ENCODE results near the gene TIMP3. TPM values are rescaled to one million over a fixed set of nuclear protein-coding genes. Genes with fewer than 3 reads are reported as not detected.

The TIMP3 gene
- total and polyA plus RNA-seq, 2 of the 4 experiments (the other 2 are of a cell fraction): 98.8 to 179 TPM

GRCh38 chr22:32837142-32837541 is 35.6 kb downstream of the TIMP3 start:
- H3K18ac ChIP-seq (ENCODE audit: low read depth, low read length): no peak overlapping the region
- no peak overlapping the region for H3K4me3 ChIP-seq (ENCODE audit: insufficient read depth, low read depth, low read length)
- ATAC-seq (ENCODE audit: low read depth) (no peak), DNase-seq (no peak)
- H2BK120ac ChIP-seq (ENCODE audit: low read depth, low read length): no peak overlapping the region
- dilution Hi-C loops (cut with HindIII; ENCODE audit: low sequenced_read_pairs, unreplicated experiment) (no loop called here), intact Hi-C loops (cut with micrococcal nuclease) (no loop called here), in situ Hi-C loops (cut with MboI; ENCODE audit: low sequenced_read_pairs) (no loop called here)
- H3K14ac ChIP-seq (replicated peaks; ENCODE audit: low read depth, low read length): no peak overlapping the region
- H2BK20ac ChIP-seq (ENCODE audit: low read depth, low read length): no peak overlapping the region
- H3K79me1 ChIP-seq (ENCODE audit: low read depth in 1 of 2, low read length in 2 of 2): peaks cover 45 to 92% of the 10 kb centered on the region in 2 experiments
- H3K9me1 ChIP-seq (ENCODE audit: insufficient read depth, low read length): peaks cover 27% of the 10 kb centered on the region
- H3K27ac ChIP-seq (ENCODE audit: insufficient read depth, low read length): no peak overlapping the region
- no peak overlapping the region for H2AK5ac ChIP-seq (ENCODE audit: low read depth, low read length)
- H4K5ac ChIP-seq (ENCODE audit: low read depth, low read length): no peak overlapping the region
- ChIA-PET CTCF (interaction anchor here (1.5 kb wide), 1 partner anchor 13 kb away, joined by 5 read pairs; no protein-coding TSS in a partner anchor), POLR2A (ENCODE audit: unreplicated experiment) (no interaction called here)
- no peak overlapping the region for H4K8ac ChIP-seq (ENCODE audit: low read depth in 2 of 2, low read length in 2 of 2)
- peaks cover 68% of the 10 kb centered on the region for H3K36me3 ChIP-seq (ENCODE audit: control insufficient read depth, insufficient read depth, low read length)
- no peak overlapping the region for H2AFZ ChIP-seq (replicated peaks; ENCODE audit: low read length, poor library complexity)
- H3K27me3 ChIP-seq (ENCODE audit: control insufficient read depth, insufficient read depth, low read length): no peaks in the 10 kb centered on the region
- peaks cover 8% of the 10 kb centered on the region; the same call in 1 of the 2 replicates for H3K4me1 ChIP-seq (ENCODE audit: control insufficient read depth, insufficient read depth, low read length)
- TF ChIP-seq CHD1 (IDR thresholded peaks at IDR 0.05; ENCODE audit: low read depth, low read length) (no peak), RCOR1 (IDR thresholded peaks at IDR 0.05; ENCODE audit: insufficient replicate concordance, low read length) (no peak), POLR2A (IDR thresholded peaks at IDR 0.05; ENCODE audit: low read depth, low read length) (no peak), NFE2L2 (IDR thresholded peaks at IDR 0.05; ENCODE audit: low read depth, low read length) (no peak), MAFK (IDR thresholded peaks at IDR 0.05; ENCODE audit: low read depth, low read length) (no peak), RFX5 (IDR thresholded peaks at IDR 0.05; ENCODE audit: low read depth, low read length) (no peak), SMC3 (IDR thresholded peaks at IDR 0.05; ENCODE audit: low read depth, low read length) (no peak), USF2 (IDR thresholded peaks at IDR 0.05; ENCODE audit: low read depth, low read length) (no peak), MXI1 (IDR thresholded peaks at IDR 0.05; ENCODE audit: borderline replicate concordance, low read depth, low read length) (no peak), BHLHE40 (IDR thresholded peaks at IDR 0.05; ENCODE audit: low read depth, low read length) (no peak), FOS (IDR thresholded peaks at IDR 0.05; ENCODE audit: low read depth, low read length) (no peak), MAZ (IDR thresholded peaks at IDR 0.05; ENCODE audit: borderline replicate concordance, low read depth, low read length) (no peak), RAD21 (IDR thresholded peaks at IDR 0.05; ENCODE audit: low read length) (no peak), CEBPB (IDR thresholded peaks at IDR 0.05; ENCODE audit: low read depth, low read length) (no peak)
- TF ChIP-seq, protein P1, sequence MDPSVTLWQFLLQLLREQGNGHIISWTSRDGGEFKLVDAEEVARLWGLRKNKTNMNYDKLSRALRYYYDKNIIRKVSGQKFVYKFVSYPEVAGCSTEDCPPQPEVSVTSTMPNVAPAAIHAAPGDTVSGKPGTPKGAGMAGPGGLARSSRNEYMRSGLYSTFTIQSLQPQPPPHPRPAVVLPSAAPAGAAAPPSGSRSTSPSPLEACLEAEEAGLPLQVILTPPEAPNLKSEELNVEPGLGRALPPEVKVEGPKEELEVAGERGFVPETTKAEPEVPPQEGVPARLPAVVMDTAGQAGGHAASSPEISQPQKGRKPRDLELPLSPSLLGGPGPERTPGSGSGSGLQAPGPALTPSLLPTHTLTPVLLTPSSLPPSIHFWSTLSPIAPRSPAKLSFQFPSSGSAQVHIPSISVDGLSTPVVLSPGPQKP (IDR thresholded peaks at IDR 0.05; ENCODE audit: borderline replicate concordance, low read depth, low read length): no peak
- TF ChIP-seq, protein P2, sequence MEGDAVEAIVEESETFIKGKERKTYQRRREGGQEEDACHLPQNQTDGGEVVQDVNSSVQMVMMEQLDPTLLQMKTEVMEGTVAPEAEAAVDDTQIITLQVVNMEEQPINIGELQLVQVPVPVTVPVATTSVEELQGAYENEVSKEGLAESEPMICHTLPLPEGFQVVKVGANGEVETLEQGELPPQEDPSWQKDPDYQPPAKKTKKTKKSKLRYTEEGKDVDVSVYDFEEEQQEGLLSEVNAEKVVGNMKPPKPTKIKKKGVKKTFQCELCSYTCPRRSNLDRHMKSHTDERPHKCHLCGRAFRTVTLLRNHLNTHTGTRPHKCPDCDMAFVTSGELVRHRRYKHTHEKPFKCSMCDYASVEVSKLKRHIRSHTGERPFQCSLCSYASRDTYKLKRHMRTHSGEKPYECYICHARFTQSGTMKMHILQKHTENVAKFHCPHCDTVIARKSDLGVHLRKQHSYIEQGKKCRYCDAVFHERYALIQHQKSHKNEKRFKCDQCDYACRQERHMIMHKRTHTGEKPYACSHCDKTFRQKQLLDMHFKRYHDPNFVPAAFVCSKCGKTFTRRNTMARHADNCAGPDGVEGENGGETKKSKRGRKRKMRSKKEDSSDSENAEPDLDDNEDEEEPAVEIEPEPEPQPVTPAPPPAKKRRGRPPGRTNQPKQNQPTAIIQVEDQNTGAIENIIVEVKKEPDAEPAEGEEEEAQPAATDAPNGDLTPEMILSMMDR (conservative IDR thresholded peaks at IDR 0.05; ENCODE audit: low read depth, low read length): no peak
- no peak overlapping the region for H4K91ac ChIP-seq (ENCODE audit: insufficient read depth, low read depth, low read length)
- no TSS peak for BruUV-seq (replicated peaks)
- no peak overlapping the region for H3K9ac ChIP-seq (ENCODE audit: low read depth, low read length)
- peaks cover 98% of the 10 kb centered on the region for H4K20me1 ChIP-seq (ENCODE audit: insufficient read depth, low read length)
- H3K56ac ChIP-seq (ENCODE audit: extremely low read depth, insufficient read depth, low read length): no peak overlapping the region
- H3K9me3 ChIP-seq (ENCODE audit: control insufficient read depth, insufficient read depth, low read length): no peaks in the 10 kb centered on the region
- H2AK9ac ChIP-seq (replicated peaks; ENCODE audit: low read depth, low read length, poor library complexity): no peak overlapping the region
- no peak overlapping the region for H3K4ac ChIP-seq (ENCODE audit: low read depth, low read length)
- no peak overlapping the region for H2BK5ac ChIP-seq (ENCODE audit: low read depth, low read length, poor library complexity, severe bottlenecking)
- H3K23ac ChIP-seq (ENCODE audit: low read depth, low read length): no peak overlapping the region
- H2BK15ac ChIP-seq (ENCODE audit: low read depth, low read length): no peak overlapping the region
- 40% methylated on average over 1 of the region's 9 CpGs; no CpG with 5 or more reads in 1 of the 2 experiments for WGBS, 2 experiments (ENCODE audit: extremely low coverage in 2 of 2, insufficient read length in 1 of 2)
- no peak overlapping the region for H3K4me2 ChIP-seq (ENCODE audit: low read depth, low read length)

Data from IMR-90 (cell line).